K562 (cell line): Measurements from ENCODE around the gene CHCHD5. TPM values are rescaled to one million over a fixed set of nuclear protein-coding genes. Genes with fewer than 3 reads are reported as not detected.

ENCODE experiments used
- ATF2 ChIP-seq: sonication (generic); formaldehyde crosslinking; IDR thresholded peaks from 2 replicates; pipeline ENCODE4 v1.8.1; 2022; ENCODE audit warnings: missing genetic modification reagents
- BCOR ChIP-seq: fragments of 450-650 bp; IDR thresholded peaks from 2 replicates; pipeline ENCODE4 v1.6.1; 2016
- DIDO1 ChIP-seq: fragments of 450-650 bp; IDR thresholded peaks from 2 replicates; pipeline ENCODE4 v1.6.1; 2016; ENCODE audit warnings: low read depth, missing biosample characterization, missing genetic modification characterization
- ELF2 ChIP-seq: fragments of 250-450 bp; sonication (Bioruptor Pico); IDR thresholded peaks from 2 replicates; pipeline ENCODE4 v1.5.0; 2021; ENCODE audit warnings: mild to moderate bottlenecking
- FOXA1 ChIP-seq: fragments of 450-650 bp; IDR thresholded peaks from 2 replicates; pipeline ENCODE4 v1.6.1; 2016; ENCODE audit warnings: mild to moderate bottlenecking, borderline replicate concordance
- FOXK2 ChIP-seq, 2 experiments: fragments of 450-650 bp; IDR thresholded peaks in 1 of 2; conservative IDR thresholded peaks in 1 of 2; 2 replicates each; pipeline ENCODE4 v1.6.1; 2016; ENCODE audit warnings: low read depth in 2 of 2, mild to moderate bottlenecking in 1 of 2
- HBP1 ChIP-seq: fragments of 450-650 bp; formaldehyde crosslinking; IDR thresholded peaks from 2 replicates; pipeline ENCODE4 v1.4.0; 2022; ENCODE audit warnings: missing genetic modification characterization
- HDGF ChIP-seq: fragments of 450-650 bp; IDR thresholded peaks from 2 replicates; pipeline ENCODE4 v1.6.1; 2016
- ID3 ChIP-seq, 2 experiments: fragments of 250-450 bp in 1 of 2; fragments of 450-650 bp in 1 of 2; sonication (Bioruptor Pico) in 1 of 2; IDR thresholded peaks; 2 replicates each; pipeline versions ENCODE4 v1.6.1 to v1.8.0; 2016 to 2021; ENCODE audit warnings: mild to moderate bottlenecking in 2 of 2, moderate library complexity in 2 of 2, missing compliant biosample characterization in 1 of 2, missing genetic modification characterization in 1 of 2
- KLF6 ChIP-seq: fragments of 250-450 bp; sonication (Bioruptor Pico); IDR thresholded peaks from 2 replicates; pipeline ENCODE4 v1.4.0; 2020; ENCODE audit warnings: mild to moderate bottlenecking, moderate library complexity, borderline replicate concordance
- MCM2 ChIP-seq: fragments of 450-650 bp; IDR thresholded peaks from 2 replicates; pipeline ENCODE4 v1.6.1; 2017; ENCODE audit warnings: low read depth, mild to moderate bottlenecking
- NCOA2 ChIP-seq, 2 experiments: fragments of 450-650 bp; IDR thresholded peaks; 2 replicates each; pipeline ENCODE4 v1.6.1; 2018; ENCODE audit warnings: mild to moderate bottlenecking in 2 of 2, moderate library complexity in 1 of 2; ENCODE audit not compliant: partially characterized antibody in 2 of 2
- PHB ChIP-seq: fragments of 250-450 bp; sonication (Bioruptor Pico); IDR thresholded peaks from 2 replicates; pipeline ENCODE4 v1.5.0; 2021
- SIN3A ChIP-seq, 2 experiments: fragments of 150-350 bp in 1 of 2; IDR thresholded peaks; 2 replicates each; pipeline ENCODE4 v1.6.1; 2011 to 2016; ENCODE audit warnings: borderline replicate concordance in 2 of 2, low read depth in 2 of 2, low read length in 2 of 2, mild to moderate bottlenecking in 2 of 2, moderate library complexity in 2 of 2; ENCODE audit not compliant: control insufficient read depth in 1 of 2
- ZBTB49 ChIP-seq: sonication (generic); formaldehyde crosslinking; IDR thresholded peaks from 2 replicates; pipeline ENCODE4 v1.8.0; 2022; ENCODE audit warnings: missing genetic modification reagents, mild to moderate bottlenecking, borderline replicate concordance
- ZFP30 ChIP-seq: fragments of 250-450 bp; sonication (Bioruptor Pico); IDR thresholded peaks from 2 replicates; pipeline ENCODE4 v1.8.0; 2022; ENCODE audit warnings: moderate library complexity, mild to moderate bottlenecking, inconsistent platforms, borderline replicate concordance
- ZFP91 ChIP-seq: sonication (generic); formaldehyde crosslinking; IDR thresholded peaks from 2 replicates; pipeline ENCODE4 v1.8.0; 2022; ENCODE audit warnings: mild to moderate bottlenecking, missing genetic modification reagents
- ZNF431 ChIP-seq: sonication (generic); formaldehyde crosslinking; IDR thresholded peaks from 2 replicates; pipeline ENCODE4 v1.8.0; 2022; ENCODE audit warnings: mild to moderate bottlenecking, missing genetic modification reagents
- ZNF707 ChIP-seq: fragments of 250-450 bp; sonication (Bioruptor Pico); conservative IDR thresholded peaks from 2 replicates; pipeline ENCODE4 v1.8.0; 2022; ENCODE audit warnings: inconsistent platforms, mild to moderate bottlenecking, moderate library complexity
- polyA plus RNA-seq, 8 experiments: library from polyadenylated mRNA; depleted of rRNA in 4 of 8; stranded (reverse) in 5 of 8; unstranded in 3 of 8; fragments of >200 nt; fragmentation: Nextera tagmentation in 2 of 8; fragmentation: Illumina TruSeq in 1 of 8; extraction: Ambion mirVana in 2 of 8; extraction: Trizol in 1 of 8; gene quantifications; 2 replicates each; pipeline versions ENCODE4 v1.2.1 to v1.2.3, GENCODE V29; 2011 to 2014; ENCODE audit warnings: inconsistent platforms in 1 of 8, missing spikeins in 1 of 8
- total RNA-seq, 7 experiments: library from RNA; depleted of rRNA in 6 of 7; stranded (reverse); fragments of >200 nt in 6 of 7; fragmentation: Illumina TruSeq in 2 of 7; extraction: Trizol in 2 of 7; gene quantifications; 2 replicates each; pipeline versions ENCODE4 v1.2.1 to v1.2.3, GENCODE V29; 2011 to 2021; ENCODE audit warnings: low replicate concordance in 1 of 7

CHCHD5 gene
- total and polyA plus RNA-seq, 9 of the 15 experiments (the other 6 are each of a cell fraction or from before 2014, with no cell fraction given): 7.4 to 79.3 (median 33.4) TPM

GRCh38 chr2:112542123-112542983 is 42.1 kb upstream of the CHCHD5 start, which contains the start of gene POLR1B (continued):
- peak; percentile 79; the same call in 1 of the 2 replicates for TF ChIP-seq ZNF431 (CRISPR knock-in tag)
- no peak for TF ChIP-seq ATF2 (CRISPR knock-in tag)
- peak in 1 of 2 experiments; percentile 24; a peak in 1 of 4 replicates for TF ChIP-seq FOXK2 (conservative IDR thresholded peaks at IDR 0.05 in 1 of 2, IDR thresholded peaks at IDR 0.05 in 1 of 2; ENCODE audit: low read depth in 2 of 2)
- TF ChIP-seq DIDO1: peak; percentile 56; the same call in 1 of the 2 replicates
- TF ChIP-seq BCOR: no peak; the same call in 1 of the 2 replicates
- no peak for TF ChIP-seq HBP1
- TF ChIP-seq KLF6 (CRISPR knock-in tag): peak; percentile 59; the same call in 1 of the 2 replicates
- TF ChIP-seq FOXA1: no peak
- TF ChIP-seq ZFP30 (CRISPR knock-in tag): no peak
- no peak for TF ChIP-seq ID3 (CRISPR knock-in tag; IDR thresholded peaks at IDR 0.05)
- TF ChIP-seq ID3 (tag; IDR thresholded peaks at IDR 0.05): 0 out of 2 replicates have a peak, but pooled peaks have one; percentile 40
- TF ChIP-seq HDGF: no peak
- TF ChIP-seq ZFP91: no peak
- no peak for TF ChIP-seq PHB
- TF ChIP-seq ELF2 (CRISPR knock-in tag): no peak
- TF ChIP-seq ZBTB49 (CRISPR knock-in tag): no peak
- peak; percentile 85 to 95 for TF ChIP-seq SIN3A (IDR thresholded peaks at IDR 0.05; ENCODE audit: borderline replicate concordance in 2 of 2, control insufficient read depth in 1 of 2, low read depth in 2 of 2, low read length in 2 of 2)
- TF ChIP-seq ZNF707 (CRISPR knock-in tag): no peak
- TF ChIP-seq MCM2: no peak
- no peak for TF ChIP-seq NCOA2 (IDR thresholded peaks at IDR 0.05; ENCODE audit: partially characterized antibody in 2 of 2)
